ENCODE data around the gene GCG.
A peak's percentile ranks its signal among the peaks of the same experiment; 100 is the strongest.

Gene GCG

DNA sequence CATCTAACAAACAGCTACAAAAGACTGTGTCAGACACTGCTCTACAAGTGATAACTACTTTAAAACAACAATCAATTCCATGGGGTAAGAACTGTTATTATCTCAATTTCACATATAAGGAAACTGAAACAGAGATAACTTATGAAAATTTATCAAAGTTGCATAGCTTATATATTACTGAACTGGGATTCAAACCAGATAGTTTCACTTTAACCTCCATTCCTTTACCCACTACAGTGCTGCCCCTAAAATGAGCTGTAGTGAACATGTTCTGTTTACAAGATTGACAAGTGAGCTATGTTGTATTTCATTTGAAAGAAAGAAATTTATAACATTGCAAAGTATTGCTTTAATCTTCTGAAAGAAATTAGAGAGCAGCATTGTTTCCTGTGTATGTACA is 14.1 kb upstream of the GCG start:
- Histone ChIP-seq H2AFZ (ENCODE audit: insufficient read depth, low read length, poor library complexity) (no peak overlapping the region), H3K18ac (ENCODE audit: low read length) (no peak overlapping the region), H3K9me3 (ENCODE audit: insufficient read depth, low read depth, low read length) (no peaks in the 10 kb centered on the region), H3K36me3 (ENCODE audit: control insufficient read depth in 1 of 2, insufficient read depth in 2 of 2, low read length in 2 of 2) (no peaks in the 10 kb centered on the region), H4K8ac (ENCODE audit: low read depth, low read length) (no peak overlapping the region), H3K4me2 (ENCODE audit: low read length) (no peak overlapping the region), H4K91ac (ENCODE audit: low read depth, low read length) (no peak overlapping the region), H2BK120ac (ENCODE audit: insufficient read depth, low read length, poor library complexity) (no peak overlapping the region), H3K23ac (ENCODE audit: low read length) (no peak overlapping the region), H3K9ac (ENCODE audit: low read length) (no peak overlapping the region), H3K4me1 (ENCODE audit: control insufficient read depth in 1 of 2, insufficient read depth in 2 of 2, low read length in 2 of 2) (no peaks in the 10 kb centered on the region), H4K12ac (ENCODE audit: low read depth, low read length) (no peak overlapping the region), H3K4me3 (ENCODE audit: low read depth, low read length) (no peak overlapping the region), H3K27ac (ENCODE audit: low read depth, low read length) (no peak overlapping the region), H3K27me3 (ENCODE audit: insufficient read depth, low read length) (no peaks in the 10 kb centered on the region), H3K79me1 (ENCODE audit: low read length) (no peaks in the 10 kb centered on the region), H3K4ac (ENCODE audit: low read depth, low read length) (no peak overlapping the region), H3K79me2 (ENCODE audit: control insufficient read depth, insufficient read depth, low read length, poor library complexity) (no peaks in the 10 kb centered on the region), H2AK5ac (ENCODE audit: low read length) (no peak overlapping the region), H3K14ac (ENCODE audit: low read length) (no peak overlapping the region), H2BK12ac (ENCODE audit: low read length) (no peak overlapping the region), H2BK5ac (ENCODE audit: low read depth, low read length, poor library complexity) (no peak overlapping the region)
- no peak for DNase-seq

DNA sequence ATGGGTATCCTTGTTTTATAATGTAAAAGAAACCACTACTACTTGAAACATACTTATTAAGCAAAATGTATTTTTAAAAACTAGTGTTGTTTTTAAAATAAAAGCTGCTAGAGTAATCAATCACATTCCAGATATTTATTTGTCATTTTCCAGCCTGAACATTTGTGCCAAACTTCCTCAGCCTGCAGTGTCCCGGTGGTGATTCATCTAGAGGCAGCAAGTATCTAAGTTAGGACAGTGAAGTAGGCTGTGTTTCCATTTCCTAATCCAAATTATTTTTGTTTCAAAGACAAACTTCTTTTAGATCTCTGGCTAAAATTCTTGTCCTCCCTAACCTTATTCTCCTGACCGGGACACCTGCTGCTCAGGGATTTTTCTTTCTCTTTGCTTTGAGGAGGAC is 12.8 kb upstream of the GCG start:
- Histone ChIP-seq H2BK120ac (ENCODE audit: insufficient read depth, low read length, poor library complexity) (no peak overlapping the region), H3K9me3 (ENCODE audit: insufficient read depth, low read depth, low read length) (no peaks in the 10 kb centered on the region), H3K79me2 (ENCODE audit: control insufficient read depth, insufficient read depth, low read length, poor library complexity) (no peaks in the 10 kb centered on the region), H4K91ac (ENCODE audit: low read depth, low read length) (no peak overlapping the region), H3K27me3 (ENCODE audit: insufficient read depth, low read length) (no peaks in the 10 kb centered on the region), H3K4me2 (ENCODE audit: low read length) (no peak overlapping the region), H3K23ac (ENCODE audit: low read length) (no peak overlapping the region), H2BK5ac (ENCODE audit: low read depth, low read length, poor library complexity) (no peak overlapping the region), H2AK5ac (ENCODE audit: low read length) (no peak overlapping the region), H4K8ac (ENCODE audit: low read depth, low read length) (no peak overlapping the region), H2BK12ac (ENCODE audit: low read length) (no peak overlapping the region), H3K14ac (ENCODE audit: low read length) (no peak overlapping the region), H3K4me1 (ENCODE audit: control insufficient read depth in 1 of 2, insufficient read depth in 2 of 2, low read length in 2 of 2) (no peaks in the 10 kb centered on the region), H3K9ac (ENCODE audit: low read length) (no peak overlapping the region), H3K36me3 (ENCODE audit: control insufficient read depth in 1 of 2, insufficient read depth in 2 of 2, low read length in 2 of 2) (no peaks in the 10 kb centered on the region), H3K4me3 (ENCODE audit: low read depth, low read length) (no peak overlapping the region), H4K12ac (ENCODE audit: low read depth, low read length) (no peak overlapping the region), H3K18ac (ENCODE audit: low read length) (no peak overlapping the region), H2AFZ (ENCODE audit: insufficient read depth, low read length, poor library complexity) (no peak overlapping the region), H3K79me1 (ENCODE audit: low read length) (no peaks in the 10 kb centered on the region), H3K4ac (ENCODE audit: low read depth, low read length) (no peak overlapping the region), H3K27ac (ENCODE audit: low read depth, low read length) (no peak overlapping the region)
- WGBS (ENCODE audit: extremely low coverage, insufficient coverage, insufficient read length) = no CpG with 5 or more reads among the region's 2 CpGs
- DNase-seq = no peak

DNA sequence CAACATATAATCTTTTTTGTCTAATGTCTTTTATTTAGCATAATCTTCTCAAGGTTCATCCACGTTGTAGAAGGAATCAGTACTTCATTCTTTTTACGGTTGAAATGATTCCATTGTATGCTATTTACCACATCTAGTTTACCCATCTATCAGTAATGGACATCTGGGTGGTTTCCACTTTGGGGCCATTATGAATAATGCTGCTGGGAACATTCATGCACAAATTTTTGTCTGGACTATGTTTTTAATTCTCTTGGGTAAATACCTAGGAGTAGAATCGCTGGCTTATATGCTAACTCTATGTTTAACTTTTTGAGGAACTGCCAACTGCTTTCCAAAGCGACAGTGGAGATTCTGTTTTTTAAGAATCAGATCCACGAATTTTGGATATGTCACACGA is 7.4 kb upstream of the GCG start:
- H2BK5ac ChIP-seq (ENCODE audit: low read depth, low read length, poor library complexity) = no peak overlapping the region
- no peak overlapping the region for H2BK12ac ChIP-seq (ENCODE audit: low read length)
- H4K8ac ChIP-seq (ENCODE audit: low read depth, low read length) = no peak overlapping the region
- H3K4me1 ChIP-seq (ENCODE audit: control insufficient read depth in 1 of 2, insufficient read depth in 2 of 2, low read length in 2 of 2) = peaks cover 2 to 3% of the 10 kb centered on the region in 2 experiments
- H3K4ac ChIP-seq (ENCODE audit: low read depth, low read length) = no peak overlapping the region
- H3K36me3 ChIP-seq (ENCODE audit: control insufficient read depth in 1 of 2, insufficient read depth in 2 of 2, low read length in 2 of 2) = no peaks in the 10 kb centered on the region
- no peak overlapping the region for H3K23ac ChIP-seq (ENCODE audit: low read length)
- H2AK5ac ChIP-seq (ENCODE audit: low read length) = no peak overlapping the region
- no peak overlapping the region for H3K9ac ChIP-seq (ENCODE audit: low read length)
- no peak overlapping the region for H3K18ac ChIP-seq (ENCODE audit: low read length)
- no peaks in the 10 kb centered on the region for H3K79me1 ChIP-seq (ENCODE audit: low read length)
- no peak overlapping the region for H3K4me2 ChIP-seq (ENCODE audit: low read length)
- H3K9me3 ChIP-seq (ENCODE audit: insufficient read depth, low read depth, low read length) = no peaks in the 10 kb centered on the region
- H2AFZ ChIP-seq (ENCODE audit: insufficient read depth, low read length, poor library complexity) = no peak overlapping the region
- no peak for DNase-seq
- H3K4me3 ChIP-seq (ENCODE audit: low read depth, low read length) = no peak overlapping the region
- H3K14ac ChIP-seq (ENCODE audit: low read length) = no peak overlapping the region
- no peak overlapping the region for H4K12ac ChIP-seq (ENCODE audit: low read depth, low read length)
- WGBS (ENCODE audit: extremely low coverage, insufficient coverage, insufficient read length) = no CpG with 5 or more reads among the region's 6 CpGs
- no peaks in the 10 kb centered on the region for H3K27me3 ChIP-seq (ENCODE audit: insufficient read depth, low read length)
- H4K91ac ChIP-seq (ENCODE audit: low read depth, low read length) = no peak overlapping the region
- no peaks in the 10 kb centered on the region for H3K79me2 ChIP-seq (ENCODE audit: control insufficient read depth, insufficient read depth, low read length, poor library complexity)
- H2BK120ac ChIP-seq (ENCODE audit: insufficient read depth, low read length, poor library complexity) = no peak overlapping the region
- no peak overlapping the region for H3K27ac ChIP-seq (ENCODE audit: low read depth, low read length)

DNA sequence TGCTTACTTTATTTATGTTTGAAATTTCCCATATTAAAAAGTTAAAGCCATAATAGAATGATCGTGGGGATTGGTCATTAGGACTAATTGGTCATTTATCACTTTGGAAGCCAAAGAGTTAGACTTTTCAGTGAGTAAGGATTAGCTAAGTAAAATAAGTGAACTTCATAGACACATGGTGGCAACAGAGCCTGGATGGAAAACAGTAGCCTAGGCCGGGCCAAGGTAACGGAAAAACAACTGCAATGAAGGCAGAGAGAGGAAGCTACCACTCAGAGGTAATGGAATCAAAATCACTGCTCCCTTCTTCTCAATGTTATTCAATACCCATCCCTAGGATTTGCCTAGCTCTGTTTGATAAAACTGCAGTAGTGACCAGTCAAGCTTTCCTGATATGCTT is 4.1 kb upstream of the GCG start:
- H3K18ac ChIP-seq (ENCODE audit: low read length) = no peak overlapping the region
- H3K4me3 ChIP-seq (ENCODE audit: low read depth, low read length) = no peak overlapping the region
- peak overlapping the region; percentile 62 for H4K91ac ChIP-seq (ENCODE audit: low read depth, low read length)
- no peaks in the 10 kb centered on the region for H3K27me3 ChIP-seq (ENCODE audit: insufficient read depth, low read length)
- H3K4me2 ChIP-seq (ENCODE audit: low read length) = no peak overlapping the region
- H3K9me3 ChIP-seq (ENCODE audit: insufficient read depth, low read depth, low read length) = no peaks in the 10 kb centered on the region
- H3K79me1 ChIP-seq (ENCODE audit: low read length) = no peaks in the 10 kb centered on the region
- H3K9ac ChIP-seq (ENCODE audit: low read length) = no peak overlapping the region
- no peak for DNase-seq
- no peaks in the 10 kb centered on the region for H3K79me2 ChIP-seq (ENCODE audit: control insufficient read depth, insufficient read depth, low read length, poor library complexity)
- H3K4ac ChIP-seq (ENCODE audit: low read depth, low read length) = no peak overlapping the region
- no peak overlapping the region for H3K27ac ChIP-seq (ENCODE audit: low read depth, low read length)
- no peak overlapping the region for H3K14ac ChIP-seq (ENCODE audit: low read length)
- WGBS (ENCODE audit: extremely low coverage, insufficient coverage, insufficient read length) = no CpG with 5 or more reads among the region's 3 CpGs
- H2BK5ac ChIP-seq (ENCODE audit: low read depth, low read length, poor library complexity) = no peak overlapping the region
- no peaks in the 10 kb centered on the region for H3K36me3 ChIP-seq (ENCODE audit: control insufficient read depth in 1 of 2, insufficient read depth in 2 of 2, low read length in 2 of 2)
- no peak overlapping the region for H2BK12ac ChIP-seq (ENCODE audit: low read length)
- H3K4me1 ChIP-seq (ENCODE audit: control insufficient read depth in 1 of 2, insufficient read depth in 2 of 2, low read length in 2 of 2) = peaks cover 2 to 3% of the 10 kb centered on the region in 2 experiments
- H2AFZ ChIP-seq (ENCODE audit: insufficient read depth, low read length, poor library complexity) = no peak overlapping the region
- H3K23ac ChIP-seq (ENCODE audit: low read length) = no peak overlapping the region
- no peak overlapping the region for H2BK120ac ChIP-seq (ENCODE audit: insufficient read depth, low read length, poor library complexity)
- no peak overlapping the region for H2AK5ac ChIP-seq (ENCODE audit: low read length)
- H4K8ac ChIP-seq (ENCODE audit: low read depth, low read length) = no peak overlapping the region
- H4K12ac ChIP-seq (ENCODE audit: low read depth, low read length) = no peak overlapping the region

All from trophoblast cell (in vitro differentiated cells and primary cell).